HG02759 (cell line): ENCODE data around the gene TMTC1.

Source experiments
- ATAC-seq: cut with Tn5 transposase; IDR thresholded peaks from one replicate; pipeline ENCODE4 v1.9.1; 2021; ENCODE audit warnings: mild to moderate bottlenecking, moderate library complexity; ENCODE audit not compliant: unreplicated experiment

TMTC1 gene

DNA sequence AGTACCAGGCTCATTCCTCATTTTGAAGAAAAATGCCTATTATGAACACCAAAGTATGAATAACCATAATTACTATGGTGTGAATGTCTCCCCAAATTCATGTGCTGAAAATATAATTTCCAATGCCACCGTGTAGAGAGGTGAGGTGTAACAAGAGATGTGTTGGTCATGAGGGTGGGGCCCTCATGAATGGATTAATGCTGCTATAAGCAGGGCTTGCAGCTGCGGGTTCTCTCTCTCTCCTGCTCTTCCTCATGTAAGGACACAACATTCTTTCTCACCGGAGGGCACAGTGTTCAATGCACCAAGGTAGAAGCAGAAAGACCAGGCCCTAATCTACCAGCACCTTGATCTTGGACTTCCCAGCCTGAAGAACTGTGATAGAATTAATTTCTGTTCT is 70.0 kb downstream of the TMTC1 start:
- no peak for ATAC-seq

DNA sequence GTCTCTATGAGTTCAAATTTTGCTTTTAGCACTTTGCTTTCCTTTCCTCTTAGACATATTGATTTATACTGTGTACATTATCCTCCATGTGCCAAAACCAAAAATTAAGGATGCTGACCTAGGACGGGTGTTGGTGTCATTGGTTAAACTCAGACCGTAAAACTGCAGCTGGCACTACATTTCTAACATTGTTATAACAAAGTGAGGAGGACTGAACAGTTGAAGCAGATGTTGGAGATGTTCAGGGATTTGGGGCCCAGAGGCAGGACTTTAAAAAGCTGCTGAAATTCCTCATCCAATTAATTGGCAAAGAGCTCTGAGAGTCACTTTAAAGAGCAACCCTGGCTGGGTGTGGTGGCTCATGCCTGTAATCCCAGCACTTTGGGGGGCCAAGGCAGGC is 72.4 kb downstream of the TMTC1 start:
- ATAC-seq = no peak

DNA sequence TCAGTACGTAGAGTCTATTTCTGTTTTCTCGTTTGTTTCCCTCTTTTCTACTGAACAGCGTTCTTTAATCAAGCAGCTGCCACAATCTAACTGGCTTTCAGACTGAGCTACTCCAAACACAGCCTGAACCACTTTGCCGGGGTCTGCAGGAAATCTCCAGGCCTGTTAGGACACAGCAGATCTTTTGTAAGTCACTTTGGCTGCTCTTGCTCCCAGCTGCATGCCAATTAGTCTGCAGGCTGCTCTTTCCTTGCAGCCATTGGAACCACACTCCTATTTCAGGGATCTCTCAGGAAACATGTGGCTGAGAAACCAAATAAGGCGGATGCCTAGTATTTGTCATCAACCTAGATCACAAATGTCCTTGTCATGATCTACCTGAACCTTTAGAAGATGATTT is 73.6 kb downstream of the TMTC1 start:
- no peak for ATAC-seq

DNA sequence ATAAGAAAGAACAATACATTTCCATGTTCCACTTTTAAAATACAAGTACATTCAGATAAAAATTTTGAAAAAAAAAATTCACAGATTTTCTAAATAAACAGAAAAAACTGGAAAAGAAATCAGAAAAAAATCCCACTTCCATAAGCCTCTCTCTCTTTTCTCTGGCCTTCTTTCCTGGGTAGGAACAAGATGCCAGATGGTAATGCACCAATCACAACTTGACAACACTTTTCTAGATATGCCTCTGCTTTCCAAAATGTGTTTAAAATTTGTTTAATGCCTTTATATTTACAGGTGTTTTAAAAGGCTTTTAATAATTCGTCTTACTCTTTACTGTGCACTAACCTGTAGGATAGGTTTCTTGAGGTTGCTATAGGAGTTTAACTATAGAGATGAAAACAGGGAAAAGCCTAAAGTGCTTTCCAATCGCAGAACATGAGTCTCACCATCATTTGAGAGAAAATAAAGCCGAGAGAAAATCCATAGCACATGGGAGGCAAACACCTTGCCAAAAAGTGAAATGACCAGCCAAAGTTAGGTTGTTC is 74.2 kb downstream of the TMTC1 start:
- ATAC-seq = no peak

DNA sequence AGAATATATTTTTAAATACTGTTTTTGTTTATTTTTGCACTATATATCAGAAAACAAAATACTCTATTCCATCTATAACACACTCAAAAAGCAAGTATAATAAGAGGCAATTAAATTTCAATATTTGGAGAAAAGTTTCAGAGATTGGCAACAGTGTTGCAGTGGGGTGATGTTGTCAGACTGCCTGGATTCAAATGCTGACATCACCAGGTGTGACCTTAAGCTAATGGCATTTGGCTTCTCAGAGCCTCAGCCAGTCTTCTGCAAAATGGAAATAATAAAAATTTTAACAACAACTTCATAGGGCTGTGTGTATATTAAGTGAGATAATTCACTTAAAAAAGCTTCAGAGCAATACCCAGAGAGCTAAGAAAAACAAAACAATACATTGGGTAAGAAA is 74.7 kb downstream of the TMTC1 start:
- no peak for ATAC-seq

DNA sequence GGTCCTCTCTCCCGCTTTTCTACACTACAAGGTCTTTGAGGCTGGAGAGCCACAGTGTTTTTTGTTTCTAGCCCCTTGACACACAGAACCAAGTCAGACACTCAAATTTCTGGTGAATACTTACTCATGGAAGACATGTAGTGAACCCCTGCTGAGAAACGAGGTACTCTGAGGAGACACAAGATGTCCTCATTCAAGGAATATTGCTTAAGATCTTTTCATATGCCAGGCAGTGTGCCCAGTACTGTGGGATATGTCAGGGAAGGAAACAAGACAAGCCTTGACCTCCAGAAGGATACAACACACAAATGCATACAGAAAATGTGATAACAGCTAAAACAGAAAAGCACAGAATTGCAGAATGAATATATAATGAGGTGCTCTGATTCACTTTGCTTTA is 75.9 kb downstream of the TMTC1 start:
- ATAC-seq = no peak

DNA sequence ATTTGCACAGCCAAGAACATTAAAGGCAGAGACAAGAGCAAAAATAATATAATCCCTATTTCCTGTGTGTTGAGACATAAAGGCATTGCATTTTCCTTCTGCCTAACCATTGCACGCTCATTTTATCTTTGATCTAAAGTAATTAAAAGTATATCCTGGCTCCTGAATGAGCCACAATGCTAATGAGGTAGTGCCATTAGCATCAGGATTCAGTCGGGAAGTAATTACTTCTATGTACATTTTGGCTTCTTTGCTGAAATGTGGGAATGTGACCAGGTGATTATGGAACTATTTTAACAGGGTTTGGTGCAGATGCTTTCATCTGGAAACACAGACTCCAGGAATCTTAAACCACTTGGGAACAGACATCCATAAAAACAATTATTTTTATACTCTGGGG is 77.4 kb downstream of the TMTC1 start:
- ATAC-seq = no peak

DNA sequence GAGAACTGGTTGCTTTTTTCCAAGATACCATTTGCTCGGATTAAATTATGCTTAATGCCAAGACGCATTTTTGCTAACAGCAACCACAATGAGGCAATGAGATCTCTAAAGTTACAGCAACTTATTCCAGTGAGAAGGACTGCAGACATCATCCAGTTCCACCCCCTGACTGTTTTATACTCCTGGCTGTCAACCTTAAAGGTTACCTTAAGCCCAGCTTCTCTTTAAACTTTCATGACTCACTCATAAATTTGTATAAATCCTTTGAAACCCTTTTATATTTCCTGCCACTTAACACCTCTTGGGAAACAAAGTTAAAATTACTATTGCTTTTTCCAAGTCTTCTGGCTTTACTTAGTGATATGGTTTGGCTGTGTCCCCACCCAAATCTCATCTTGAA is 80.2 kb downstream of the TMTC1 start:
- ATAC-seq = no peak

DNA sequence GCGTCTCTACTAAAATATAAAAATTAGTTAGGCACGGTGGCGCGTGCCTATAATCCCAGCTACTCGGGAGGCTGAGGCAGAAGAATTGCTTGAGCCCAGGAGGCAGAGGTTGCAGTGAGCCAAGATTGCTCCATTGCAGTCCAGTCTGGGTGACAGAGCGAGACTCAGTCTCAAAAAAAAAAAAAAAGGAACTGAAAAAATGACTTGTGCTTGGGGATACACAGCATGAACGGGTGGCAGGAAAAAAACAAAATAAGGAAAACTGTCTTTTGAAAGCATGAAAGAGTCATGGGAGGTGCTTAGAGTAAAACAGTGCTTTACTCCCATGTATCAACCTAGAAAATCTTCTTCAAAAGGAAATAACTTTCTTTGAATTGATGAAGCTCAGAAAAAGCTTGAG is 80.8 kb downstream of the TMTC1 start:
- no peak for ATAC-seq

DNA sequence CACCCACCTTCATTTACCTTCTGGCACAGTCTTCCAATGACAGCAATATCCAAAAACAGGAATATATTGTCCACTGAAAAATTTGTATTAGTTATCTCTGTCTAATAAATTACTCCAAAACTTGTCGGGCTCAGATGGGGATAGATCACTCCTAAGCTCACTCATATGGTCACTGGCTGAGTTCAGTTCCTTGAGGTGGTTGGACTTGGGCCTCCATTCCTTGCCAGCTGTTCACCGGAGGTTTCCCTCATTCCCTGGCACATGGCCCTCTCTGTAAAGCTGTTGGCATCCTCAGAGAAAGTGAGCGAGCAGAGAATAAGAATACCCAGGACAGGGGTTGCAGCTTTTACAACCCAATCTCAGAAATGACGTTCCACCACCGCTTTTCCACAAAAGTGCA is 81.5 kb downstream of the TMTC1 start:
- no peak for ATAC-seq

DNA sequence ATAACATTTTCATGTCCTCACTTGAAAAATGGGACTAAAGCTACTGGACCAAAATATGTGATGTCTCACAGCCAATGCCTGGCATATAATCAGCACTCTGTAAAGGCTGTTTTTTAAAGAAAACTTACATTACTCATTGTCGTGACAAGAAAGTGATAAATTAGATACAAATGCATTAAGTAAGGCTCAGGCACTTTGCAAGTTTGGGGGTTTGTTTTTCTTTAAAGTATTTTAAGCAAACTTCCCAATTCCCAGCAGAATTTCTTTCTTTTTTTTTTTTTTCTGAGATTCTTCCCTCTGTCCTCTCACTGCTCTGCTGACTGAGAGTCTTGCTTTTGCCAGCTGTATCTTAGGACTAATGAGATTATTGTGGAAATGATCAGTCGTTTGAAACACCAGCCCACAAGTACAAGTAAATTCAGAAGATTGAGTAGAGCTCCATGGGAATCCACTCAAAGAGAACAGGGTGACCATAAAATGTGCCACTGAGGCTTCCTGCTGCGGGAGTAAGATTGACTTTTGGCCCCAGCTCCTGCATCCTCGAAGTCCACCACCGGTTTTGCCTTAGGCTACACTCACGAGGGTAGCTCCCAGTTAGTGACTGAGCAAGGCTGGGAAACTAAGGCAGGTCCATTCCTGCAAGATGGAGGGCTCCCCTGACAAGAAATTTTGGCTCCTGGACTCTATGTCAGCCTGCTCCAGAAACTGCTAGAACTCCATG is 82.8 kb downstream of the TMTC1 start:
- no peak for ATAC-seq

DNA sequence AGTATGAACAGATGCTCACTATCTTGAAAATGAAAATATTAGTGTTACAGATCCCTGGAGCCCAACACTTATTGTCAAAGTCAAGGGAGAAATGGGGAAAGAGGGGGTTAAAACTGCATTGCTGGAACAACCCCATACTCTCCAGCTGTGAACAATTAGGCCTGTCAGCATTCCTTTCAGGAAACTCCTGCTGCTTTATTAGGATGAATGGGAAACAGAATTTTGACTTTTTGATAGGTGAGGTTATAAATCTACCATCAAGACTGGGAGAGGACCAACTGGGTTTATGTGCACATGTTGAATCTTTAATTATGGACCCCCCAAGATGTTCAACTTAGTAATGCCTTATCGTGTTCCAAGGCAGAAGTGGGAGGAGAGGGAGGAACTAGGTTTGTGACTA is 85.0 kb downstream of the TMTC1 start:
- ATAC-seq = no peak

DNA sequence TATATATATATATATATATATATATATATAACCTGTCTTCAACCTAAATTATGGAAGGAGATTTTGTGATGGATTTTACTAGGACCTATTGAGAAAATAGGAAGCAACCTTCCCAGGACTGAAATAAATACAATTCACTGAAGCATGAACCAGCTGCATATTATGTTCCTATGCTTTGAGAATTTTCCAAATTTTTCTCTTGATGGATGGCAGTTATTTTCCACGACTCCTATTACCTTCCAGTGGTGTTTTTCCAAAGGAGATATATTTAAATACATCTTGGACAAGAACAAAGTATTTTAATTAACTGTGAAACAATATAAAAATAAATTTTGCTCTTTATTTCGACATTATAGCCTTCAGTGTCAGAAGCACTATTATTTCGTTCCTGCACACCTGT is 87.9 kb downstream of the TMTC1 start:
- ATAC-seq = no peak

DNA sequence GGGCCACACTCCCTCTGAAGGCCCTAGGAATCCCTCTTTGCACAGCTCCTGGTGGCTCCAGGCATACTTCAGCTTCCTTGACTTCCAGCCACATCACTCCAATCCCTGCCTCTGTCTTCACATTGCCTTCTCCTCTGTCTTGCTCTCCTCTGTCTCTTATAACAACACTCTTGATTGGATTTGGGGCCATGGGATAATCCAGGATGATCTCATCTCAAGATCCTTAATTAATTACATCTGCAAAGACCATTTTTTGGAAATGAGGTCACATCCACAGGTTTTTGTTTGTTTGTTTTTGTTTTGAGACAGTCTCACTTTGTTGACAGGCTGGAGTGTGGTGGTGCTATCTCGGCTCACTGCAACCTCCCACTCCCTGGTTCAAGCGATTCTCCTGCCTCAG is 88.7 kb downstream of the TMTC1 start:
- no peak for ATAC-seq

DNA sequence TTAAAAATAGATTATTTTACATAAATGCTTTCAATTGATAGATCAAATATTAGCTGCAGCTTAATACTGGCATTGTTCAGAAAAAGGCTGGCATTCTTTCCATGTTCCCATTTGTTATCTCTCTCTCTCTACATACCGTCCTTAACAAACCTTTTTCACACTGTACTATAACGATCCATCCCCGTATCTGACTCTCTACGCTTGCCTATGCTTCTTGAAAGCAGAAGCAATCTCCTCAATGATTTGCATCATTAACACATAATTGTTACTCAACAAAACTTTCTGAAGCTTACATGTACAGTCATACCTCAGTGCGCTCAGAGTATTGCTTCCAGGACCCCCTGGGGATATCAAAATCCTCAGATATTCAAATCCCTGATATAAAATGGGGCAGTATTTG is 89.7 kb downstream of the TMTC1 start:
- ATAC-seq = no peak

DNA sequence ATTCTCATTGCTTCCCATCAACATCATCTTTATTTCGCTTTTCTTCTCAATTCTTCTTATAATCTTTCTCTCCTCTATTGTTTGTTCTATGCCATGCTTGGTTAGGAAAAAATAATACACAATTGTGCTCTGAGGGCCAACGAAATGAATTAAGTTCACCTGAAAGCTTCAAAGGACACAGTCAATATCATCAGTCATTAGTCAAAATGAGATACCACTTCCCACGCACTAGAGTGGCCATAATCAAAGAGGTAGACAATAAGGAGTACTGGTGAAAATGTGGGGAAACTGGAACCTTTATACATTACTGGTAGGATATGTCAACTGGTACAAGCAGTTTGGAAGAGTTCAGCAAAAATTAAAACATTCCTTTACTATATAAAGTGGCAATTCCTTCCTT is 91.5 kb downstream of the TMTC1 start:
- no peak for ATAC-seq

DNA sequence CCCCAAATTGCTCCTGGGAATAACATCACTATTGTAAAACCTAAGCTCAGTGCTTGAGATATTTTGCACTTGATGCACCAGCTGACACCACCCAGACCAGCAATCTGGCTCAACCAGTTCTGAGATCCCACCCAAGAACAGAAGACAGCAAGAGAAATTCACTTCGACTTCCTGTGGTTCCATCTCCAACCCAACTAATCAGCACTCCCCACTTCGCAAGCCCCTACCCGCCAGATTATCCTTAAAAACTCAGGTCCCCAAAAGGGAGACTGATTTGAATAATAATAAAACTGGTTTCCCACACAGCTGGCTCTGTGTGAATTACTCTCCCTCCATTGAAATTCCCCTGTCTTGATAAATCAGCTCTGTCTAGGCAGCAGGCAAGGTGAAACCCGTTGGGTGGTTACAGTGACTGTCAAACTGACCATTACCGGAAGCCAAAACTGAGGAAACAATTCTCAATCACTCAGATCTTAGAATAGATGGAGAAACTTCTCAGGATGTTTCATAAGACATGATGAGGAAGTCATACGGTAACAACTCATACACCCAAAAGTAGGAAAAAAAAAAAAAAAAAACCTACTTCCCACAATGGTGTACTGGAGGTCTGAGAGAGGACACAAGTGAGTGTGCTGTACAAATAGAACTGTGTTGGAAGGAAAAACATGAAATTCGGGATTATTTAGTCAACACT is 92.4 kb downstream of the TMTC1 start:
- ATAC-seq = no peak

DNA sequence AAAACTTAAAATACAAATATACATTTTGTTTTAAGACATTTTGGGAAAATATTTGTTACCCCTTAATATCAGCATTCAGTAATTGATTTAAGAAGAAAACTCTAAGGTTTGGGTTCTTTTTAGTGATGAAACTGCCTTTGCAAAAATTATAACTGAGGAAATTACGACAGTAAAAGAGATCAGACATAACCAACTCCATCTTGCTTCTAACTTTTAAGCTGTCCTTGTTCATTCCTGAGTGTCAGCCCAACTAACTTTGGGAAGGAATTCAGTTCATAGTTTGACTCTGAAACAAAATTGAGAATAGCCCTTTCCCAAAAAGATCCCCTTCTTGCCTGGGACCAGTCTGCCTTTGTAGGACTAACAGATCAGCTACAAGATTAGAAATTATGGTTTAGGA is 93.0 kb downstream of the TMTC1 start:
- no peak for ATAC-seq

DNA sequence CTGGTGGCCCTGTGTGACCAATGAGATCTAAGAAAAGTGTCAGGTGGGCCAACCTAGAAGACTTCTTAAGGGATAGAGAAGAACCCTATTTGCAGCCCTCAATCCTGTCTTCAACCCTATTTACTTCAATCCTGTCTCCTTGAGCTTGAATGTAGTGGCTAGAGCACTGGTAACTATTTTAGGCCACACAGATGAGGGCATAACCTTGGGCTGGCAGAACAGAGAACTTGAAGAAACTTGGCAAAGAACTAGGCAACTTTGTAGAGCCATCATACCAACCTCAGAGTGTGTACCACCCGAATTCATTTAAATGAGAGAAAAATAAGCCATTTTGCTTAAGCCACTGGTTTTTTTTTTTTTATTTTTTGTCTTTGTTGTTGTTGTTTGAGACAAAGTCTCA is 94.8 kb downstream of the TMTC1 start:
- ATAC-seq = no peak

DNA sequence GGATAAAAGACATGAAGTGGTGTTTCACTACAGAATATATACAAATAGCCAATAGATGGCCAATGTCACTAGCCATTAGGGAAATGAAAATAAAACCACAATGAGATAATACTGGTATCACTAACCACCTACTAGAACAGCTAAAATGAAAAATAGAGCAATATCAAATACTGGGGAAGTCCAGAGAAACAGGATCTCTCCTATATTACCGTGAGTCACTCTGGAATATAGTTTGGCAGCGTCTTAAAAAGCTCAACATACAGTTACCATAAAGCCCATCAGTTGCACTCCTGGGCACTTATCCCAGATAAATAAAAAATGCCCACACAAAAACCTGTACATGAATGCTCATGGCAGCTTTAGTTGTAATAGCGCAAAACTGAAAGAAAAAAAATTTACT is 101.7 kb downstream of the TMTC1 start:
- ATAC-seq = no peak

DNA sequence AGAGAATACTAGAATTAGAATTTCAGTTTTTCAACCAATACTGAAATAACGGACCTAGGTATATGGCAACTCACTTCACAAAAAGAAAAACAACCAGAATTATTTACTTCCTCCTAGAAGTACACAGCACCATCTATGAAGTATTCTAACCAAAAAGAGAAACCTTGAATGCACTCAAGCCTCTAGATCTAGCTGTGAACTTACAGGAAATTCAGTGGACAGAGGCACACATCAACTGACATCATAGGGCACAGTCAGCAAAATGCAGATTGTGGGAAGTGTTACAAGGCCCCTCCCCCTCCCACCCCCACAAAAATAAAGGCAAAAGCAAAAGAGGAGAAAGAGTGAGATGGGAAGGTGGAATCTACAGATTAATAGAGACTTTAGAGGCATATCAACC is 102.4 kb downstream of the TMTC1 start:
- no peak for ATAC-seq

DNA sequence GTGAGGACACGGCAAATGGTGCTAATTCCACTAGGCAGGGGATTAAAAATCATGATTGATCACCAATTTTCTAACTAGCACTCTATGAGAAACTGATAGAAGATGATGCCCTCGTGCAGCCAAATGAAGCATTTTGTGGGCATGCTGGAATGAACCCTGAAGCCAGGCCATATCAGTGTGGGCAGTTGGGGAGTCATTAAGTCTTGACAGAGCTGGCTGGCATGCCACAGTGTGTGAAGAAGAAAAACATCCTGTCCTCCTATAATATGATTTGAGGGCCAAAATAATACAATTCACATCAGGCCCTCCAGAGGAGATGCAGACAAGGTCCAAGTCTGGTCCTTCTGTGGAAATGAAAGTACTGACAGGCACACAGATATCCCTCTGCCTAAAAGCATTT is 107.1 kb downstream of the TMTC1 start:
- ATAC-seq = no peak

DNA sequence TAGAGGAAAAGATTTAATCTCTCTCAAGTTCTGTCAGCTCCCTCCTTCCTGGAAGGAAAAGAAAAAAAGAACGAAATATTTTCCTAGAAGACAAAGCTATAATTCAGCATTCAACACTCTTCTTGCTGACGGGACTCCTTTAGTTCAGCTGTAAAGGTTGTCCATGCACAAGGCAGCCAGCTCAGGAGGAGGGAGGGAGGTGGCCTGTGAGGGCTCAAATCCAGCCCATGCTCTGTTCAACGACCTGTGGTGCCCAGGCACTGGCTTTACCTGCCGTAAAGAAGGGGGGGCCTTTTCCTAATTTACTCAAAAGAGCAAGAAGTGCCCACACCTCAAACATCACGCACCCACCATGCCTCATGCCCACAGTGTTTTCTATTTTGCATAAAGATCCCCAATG is 109.3 kb downstream of the TMTC1 start:
- ATAC-seq = no peak
